22Rv1 (cell line): ENCODE data around the gene SDK2.

Experiments
- CTCF ChIP-seq: fragments of 450-650 bp; IDR thresholded peaks from 2 replicates; pipeline ENCODE4 v1.5.1; 2017; ENCODE audit warnings: mild to moderate bottlenecking
- ZFX ChIP-seq: fragments of 450-650 bp; IDR thresholded peaks from 2 replicates; pipeline ENCODE4 v1.6.1; 2017; ENCODE audit warnings: antibody characterized with exemption, borderline replicate concordance

GRCh38 chr17:73433501-73433900, 210.7 kb downstream of the SDK2 start:
- TF ChIP-seq CTCF: no peak
- no peak for TF ChIP-seq ZFX
